NB4 (cell line): Measurements from ENCODE around the gene RTL9.

Experiments used
- DNase-seq: peaks from one replicate; pipeline ENCODE4 v3.0.0; 2010; ENCODE audit warnings: low read depth
- H3K4me3 ChIP-seq: one replicate; pipeline ENCODE4 v1.5.1; 2011; ENCODE audit warnings: mild to moderate bottlenecking, low read depth, low read length, moderate library complexity
- CTCF ChIP-seq: IDR thresholded peaks from one replicate; pipeline ENCODE4 v1.5.1; 2012; ENCODE audit warnings: low read depth, low read length
- MAX ChIP-seq: IDR thresholded peaks from 2 replicates; pipeline ENCODE4 v1.6.1; 2011; ENCODE audit warnings: low read depth, low read length
- MYC ChIP-seq: IDR thresholded peaks from 2 replicates; pipeline ENCODE4 v1.6.1; 2011; ENCODE audit warnings: low read depth, low read length
- POLR2A ChIP-seq: IDR thresholded peaks from 2 replicates; pipeline ENCODE4 v1.6.1; 2011; ENCODE audit warnings: mild to moderate bottlenecking; ENCODE audit not compliant: insufficient read length; ENCODE audit errors: extremely low read depth

Gene RTL9

GRCh38 chrX:110391086-110391485 lies 32.4 kb downstream of the RTL9 start:
- TF ChIP-seq MAX (no peak), MYC (no peak), POLR2A (no peak), CTCF (no peak)
- H3K4me3 ChIP-seq: no peak overlapping the region
- no peak for DNase-seq

- DNase-seq: peak; percentile 16
- H3K4me3 ChIP-seq: no peak overlapping the region
- TF ChIP-seq MAX (no peak), MYC (no peak), CTCF (no peak), POLR2A (no peak)
Measured at GRCh38 chrX:110394651-110395050, 36.0 kb downstream of the RTL9 start.

GRCh38 chrX:110395877-110396276 lies 37.2 kb downstream of the RTL9 start:
- no peak overlapping the region for H3K4me3 ChIP-seq
- no peak for DNase-seq
- no peak for TF ChIP-seq MAX
- no peak for TF ChIP-seq POLR2A
- no peak for TF ChIP-seq CTCF
- TF ChIP-seq MYC: no peak

GRCh38 chrX:110396735-110397134 lies 38.1 kb downstream of the RTL9 start:
- H3K4me3 ChIP-seq: no peak overlapping the region
- DNase-seq: no peak
- TF ChIP-seq MYC (no peak), CTCF (no peak), POLR2A (no peak), MAX (no peak)

GRCh38 chrX:110397339-110397738 lies 38.7 kb downstream of the RTL9 start:
- no peak for TF ChIP-seq MYC
- no peak for TF ChIP-seq MAX
- no peak for TF ChIP-seq POLR2A
- TF ChIP-seq CTCF: no peak
- DNase-seq: no peak
- H3K4me3 ChIP-seq: no peak overlapping the region

- TF ChIP-seq CTCF: no peak
- peak; percentile 11 for DNase-seq
- H3K4me3 ChIP-seq: no peak overlapping the region
Measured at GRCh38 chrX:110397904-110398303, 39.3 kb downstream of the RTL9 start.
